ENCODE results near the gene NR1D1. TPM values are rescaled to one million over a fixed set of nuclear protein-coding genes. Genes with fewer than 3 reads are reported as not detected.
A peak's percentile ranks its signal among the peaks of the same experiment; 100 is the strongest.

NR1D1 gene
- total RNA-seq, 1 donor from 2014 or later, result 3.6 TPM

DNA sequence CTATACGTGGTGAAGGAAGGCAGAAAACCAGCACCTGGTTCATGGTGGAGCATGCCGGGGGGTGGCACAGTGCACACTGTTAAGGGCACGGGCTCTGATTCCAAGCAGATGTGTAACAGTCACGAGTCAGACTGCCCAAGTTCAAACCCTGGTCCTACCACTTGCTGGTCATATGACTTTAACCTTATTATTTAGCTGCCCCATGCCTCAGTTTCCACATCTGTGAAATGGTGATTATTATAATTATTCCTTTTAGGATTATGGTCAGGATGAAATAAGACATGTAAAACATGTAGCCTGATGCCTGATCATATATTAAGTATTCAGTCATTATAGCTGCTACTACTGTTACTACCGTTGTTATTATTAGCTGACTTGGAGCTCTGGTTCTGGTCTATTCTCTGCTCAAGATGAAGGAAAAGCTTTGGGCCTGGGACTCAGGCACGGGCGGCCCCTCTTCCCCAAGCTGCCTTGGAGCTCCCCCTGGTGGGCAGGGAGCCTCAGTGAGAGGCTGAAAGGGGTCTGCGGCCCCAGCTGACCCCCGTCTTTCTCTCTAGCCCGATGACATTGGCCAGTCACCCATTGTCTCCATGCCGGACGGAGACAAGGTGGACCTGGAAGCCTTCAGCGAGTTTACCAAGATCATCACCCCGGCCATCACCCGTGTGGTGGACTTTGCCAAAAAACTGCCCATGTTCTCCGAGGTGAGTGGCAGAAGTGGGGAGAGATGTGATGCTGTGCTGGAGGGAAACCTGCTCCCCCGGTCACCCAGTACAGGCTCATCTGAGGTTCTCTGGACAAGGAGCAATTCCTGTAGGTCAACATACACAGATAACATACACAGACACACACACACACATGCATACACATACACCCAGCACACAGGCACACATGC, 14.0 kb downstream of the NR1D1 start:
- Histone ChIP-seq H3K27me3 (ENCODE audit: control insufficient read depth, insufficient read depth, low read length) (no peaks in the 10 kb centered on the region), H3K36me3 (ENCODE audit: control insufficient read depth, insufficient read depth, low read length) (no peaks in the 10 kb centered on the region), H3K4me3 (ENCODE audit: low read depth, low read length) (no peak overlapping the region)
- no peak for DNase-seq (ENCODE audit: low read depth)
- TF ChIP-seq CTCF (IDR thresholded peaks at IDR 0.05; ENCODE audit: insufficient read depth, low read length, poor library complexity, severe bottlenecking), result peak; percentile 96

GRCh38 chr17:40084477-40084876, 15.9 kb downstream of the NR1D1 start:
- no peaks in the 10 kb centered on the region for H3K27me3 ChIP-seq (ENCODE audit: control insufficient read depth, insufficient read depth, low read length)
- no peaks in the 10 kb centered on the region for H3K36me3 ChIP-seq (ENCODE audit: control insufficient read depth, insufficient read depth, low read length)
- DNase-seq (ENCODE audit: low read depth), result no peak
- H3K4me3 ChIP-seq (ENCODE audit: low read depth, low read length), result no peak overlapping the region
- no peak for TF ChIP-seq CTCF (IDR thresholded peaks at IDR 0.05; ENCODE audit: insufficient read depth, low read length, poor library complexity, severe bottlenecking)

- DNase-seq (ENCODE audit: low read depth), result no peak
- TF ChIP-seq CTCF (IDR thresholded peaks at IDR 0.05; ENCODE audit: insufficient read depth, low read length, poor library complexity, severe bottlenecking), result no peak
- H3K4me3 ChIP-seq (ENCODE audit: low read depth, low read length), result no peak overlapping the region
- H3K36me3 ChIP-seq (ENCODE audit: control insufficient read depth, insufficient read depth, low read length), result peaks cover 2% of the 10 kb centered on the region
- no peaks in the 10 kb centered on the region for H3K27me3 ChIP-seq (ENCODE audit: control insufficient read depth, insufficient read depth, low read length)
Observed at GRCh38 chr17:40079545-40079944, 20.8 kb downstream of the NR1D1 start.

DNA sequence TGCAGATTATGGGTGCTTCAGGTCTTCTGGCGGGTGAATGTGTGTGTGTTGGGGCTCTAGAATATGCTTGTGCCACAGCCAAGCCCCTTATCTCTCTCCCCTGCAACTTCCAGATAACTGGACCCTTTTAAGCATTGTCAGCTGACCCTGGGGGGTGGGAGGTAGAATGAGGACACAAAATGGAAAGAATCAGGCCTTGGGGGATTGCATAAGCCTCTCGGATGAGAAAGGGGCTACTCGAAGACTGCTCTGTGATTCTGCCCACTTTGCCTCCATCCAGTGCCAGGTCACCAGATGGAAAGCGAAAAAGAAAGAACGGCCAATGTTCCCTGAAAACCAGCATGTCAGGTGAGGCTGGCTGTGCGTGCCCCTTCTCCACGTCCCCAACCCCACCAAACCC, 23.8 kb downstream of the NR1D1 start:
- TF ChIP-seq CTCF (IDR thresholded peaks at IDR 0.05; ENCODE audit: insufficient read depth, low read length, poor library complexity, severe bottlenecking), result no peak
- DNase-seq (ENCODE audit: low read depth), result no peak

DNA sequence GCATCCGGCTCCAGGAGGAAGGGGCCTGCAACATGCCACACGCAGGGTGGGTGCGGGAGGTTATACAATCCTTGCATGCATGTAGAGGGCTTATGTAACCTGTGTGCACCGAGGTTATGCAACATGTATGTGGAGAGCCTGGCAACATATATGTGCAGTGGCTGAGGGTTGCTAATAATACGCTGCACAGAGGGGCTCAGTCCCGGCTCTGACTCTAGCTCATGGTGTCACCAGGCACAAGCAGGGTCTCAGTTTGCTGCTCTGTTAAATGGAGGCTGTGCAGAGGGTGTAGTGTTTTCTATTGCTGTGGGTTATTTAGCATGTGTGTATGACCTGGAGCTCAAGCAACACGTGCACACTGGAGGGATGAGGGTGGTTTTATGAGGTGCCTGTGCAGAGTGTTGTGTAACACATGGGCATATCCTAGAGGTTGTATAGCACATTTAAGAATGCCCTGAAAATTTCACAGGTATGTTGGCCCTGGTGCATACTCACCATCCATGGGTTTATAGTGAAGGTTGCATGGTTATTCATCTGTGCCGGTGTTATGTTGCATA, 24.4 kb downstream of the NR1D1 start:
- Histone ChIP-seq H3K4me3 (ENCODE audit: low read depth, low read length) (no peak overlapping the region), H3K27me3 (ENCODE audit: control insufficient read depth, insufficient read depth, low read length) (no peaks in the 10 kb centered on the region), H3K36me3 (ENCODE audit: control insufficient read depth, insufficient read depth, low read length) (peaks cover 2% of the 10 kb centered on the region)

More for the DNA sequence above, 23.8 kb downstream of the NR1D1 start:
- Histone ChIP-seq H3K36me3 (ENCODE audit: control insufficient read depth, insufficient read depth, low read length) (peaks cover 2% of the 10 kb centered on the region), H3K27me3 (ENCODE audit: control insufficient read depth, insufficient read depth, low read length) (no peaks in the 10 kb centered on the region), H3K4me3 (ENCODE audit: low read depth, low read length) (no peak overlapping the region)

More for the DNA sequence above, 24.4 kb downstream of the NR1D1 start:
- TF ChIP-seq CTCF (IDR thresholded peaks at IDR 0.05; ENCODE audit: insufficient read depth, low read length, poor library complexity, severe bottlenecking), result no peak
- no peak for DNase-seq (ENCODE audit: low read depth)

Measured in kidney epithelial cell (primary cell).